GM08714 (cell line): ENCODE results near the gene IGSF1.

Source experiments
- H3K4me3 ChIP-seq: fragments of 200-500 bp; sonication (Bioruptor generic); 2 replicates; pipeline ENCODE4 v1.5.1; 2014; ENCODE audit warnings: mild to moderate bottlenecking, low read length, inconsistent platforms
- ZNF274 ChIP-seq: IDR thresholded peaks from 2 replicates; pipeline ENCODE4 v1.6.1; 2012; ENCODE audit warnings: mild to moderate bottlenecking, low read depth, low read length

Gene IGSF1, protein sequence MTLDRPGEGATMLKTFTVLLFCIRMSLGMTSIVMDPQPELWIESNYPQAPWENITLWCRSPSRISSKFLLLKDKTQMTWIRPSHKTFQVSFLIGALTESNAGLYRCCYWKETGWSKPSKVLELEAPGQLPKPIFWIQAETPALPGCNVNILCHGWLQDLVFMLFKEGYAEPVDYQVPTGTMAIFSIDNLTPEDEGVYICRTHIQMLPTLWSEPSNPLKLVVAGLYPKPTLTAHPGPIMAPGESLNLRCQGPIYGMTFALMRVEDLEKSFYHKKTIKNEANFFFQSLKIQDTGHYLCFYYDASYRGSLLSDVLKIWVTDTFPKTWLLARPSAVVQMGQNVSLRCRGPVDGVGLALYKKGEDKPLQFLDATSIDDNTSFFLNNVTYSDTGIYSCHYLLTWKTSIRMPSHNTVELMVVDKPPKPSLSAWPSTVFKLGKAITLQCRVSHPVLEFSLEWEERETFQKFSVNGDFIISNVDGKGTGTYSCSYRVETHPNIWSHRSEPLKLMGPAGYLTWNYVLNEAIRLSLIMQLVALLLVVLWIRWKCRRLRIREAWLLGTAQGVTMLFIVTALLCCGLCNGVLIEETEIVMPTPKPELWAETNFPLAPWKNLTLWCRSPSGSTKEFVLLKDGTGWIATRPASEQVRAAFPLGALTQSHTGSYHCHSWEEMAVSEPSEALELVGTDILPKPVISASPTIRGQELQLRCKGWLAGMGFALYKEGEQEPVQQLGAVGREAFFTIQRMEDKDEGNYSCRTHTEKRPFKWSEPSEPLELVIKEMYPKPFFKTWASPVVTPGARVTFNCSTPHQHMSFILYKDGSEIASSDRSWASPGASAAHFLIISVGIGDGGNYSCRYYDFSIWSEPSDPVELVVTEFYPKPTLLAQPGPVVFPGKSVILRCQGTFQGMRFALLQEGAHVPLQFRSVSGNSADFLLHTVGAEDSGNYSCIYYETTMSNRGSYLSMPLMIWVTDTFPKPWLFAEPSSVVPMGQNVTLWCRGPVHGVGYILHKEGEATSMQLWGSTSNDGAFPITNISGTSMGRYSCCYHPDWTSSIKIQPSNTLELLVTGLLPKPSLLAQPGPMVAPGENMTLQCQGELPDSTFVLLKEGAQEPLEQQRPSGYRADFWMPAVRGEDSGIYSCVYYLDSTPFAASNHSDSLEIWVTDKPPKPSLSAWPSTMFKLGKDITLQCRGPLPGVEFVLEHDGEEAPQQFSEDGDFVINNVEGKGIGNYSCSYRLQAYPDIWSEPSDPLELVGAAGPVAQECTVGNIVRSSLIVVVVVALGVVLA (N-terminal part only)

GRCh38 chrX:131288738-131289511 lies at the start of gene IGSF1:
TSS of gene IGSF1 (minus strand) at chrX:131289306. CDS start at chrX:131286674, 2,632 bp downstream.
- H3K4me3 ChIP-seq = no peak within 1 kb of the TSS
- TF ChIP-seq ZNF274 = no peak

DNA sequence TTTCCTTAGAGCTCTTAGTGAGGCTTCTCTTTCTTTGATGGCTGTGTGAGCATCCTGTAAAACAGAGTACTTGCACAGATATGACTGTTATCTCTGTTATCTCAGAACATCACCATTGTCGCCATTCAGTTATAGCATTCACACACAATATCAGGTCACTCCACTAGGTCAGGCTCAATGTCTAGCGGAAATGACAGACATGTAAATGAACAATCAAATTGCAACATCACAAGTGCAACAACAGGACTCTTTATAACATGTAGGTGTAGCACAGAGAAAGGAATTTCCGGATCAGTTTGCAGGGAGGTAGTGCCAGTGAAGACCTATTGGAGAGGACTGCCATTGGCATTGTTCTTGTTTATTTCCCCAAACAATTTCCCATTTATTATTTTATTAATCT lies 43.2 kb upstream of the IGSF1 start:
- H3K4me3 ChIP-seq = no peak overlapping the region
- TF ChIP-seq ZNF274 = no peak

DNA sequence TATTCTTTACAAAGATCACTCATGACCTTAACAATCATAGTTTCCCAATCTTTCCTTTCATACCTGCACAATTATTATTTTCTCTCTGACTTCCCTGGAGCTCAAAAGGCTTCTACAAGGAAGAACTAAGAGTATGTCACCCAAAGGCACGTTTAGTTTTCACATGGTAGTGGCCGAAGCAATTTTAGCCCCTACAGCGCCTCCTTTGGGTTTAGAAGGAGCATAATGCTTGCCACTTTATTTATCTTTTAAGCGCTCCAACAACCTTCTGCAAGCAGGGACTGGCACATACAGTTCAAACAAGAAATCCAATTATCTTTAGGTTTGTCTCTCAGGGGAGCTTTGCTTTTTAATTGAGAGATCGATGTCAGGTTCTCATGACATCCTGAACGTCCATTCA lies 42.0 kb upstream of the IGSF1 start:
- no peak for TF ChIP-seq ZNF274
- H3K4me3 ChIP-seq = no peak overlapping the region

- no peak for TF ChIP-seq ZNF274
- no peak overlapping the region for H3K4me3 ChIP-seq
These were observed 41.6 kb upstream of the IGSF1 start for GRCh38 chrX:131330735-131331134.

DNA sequence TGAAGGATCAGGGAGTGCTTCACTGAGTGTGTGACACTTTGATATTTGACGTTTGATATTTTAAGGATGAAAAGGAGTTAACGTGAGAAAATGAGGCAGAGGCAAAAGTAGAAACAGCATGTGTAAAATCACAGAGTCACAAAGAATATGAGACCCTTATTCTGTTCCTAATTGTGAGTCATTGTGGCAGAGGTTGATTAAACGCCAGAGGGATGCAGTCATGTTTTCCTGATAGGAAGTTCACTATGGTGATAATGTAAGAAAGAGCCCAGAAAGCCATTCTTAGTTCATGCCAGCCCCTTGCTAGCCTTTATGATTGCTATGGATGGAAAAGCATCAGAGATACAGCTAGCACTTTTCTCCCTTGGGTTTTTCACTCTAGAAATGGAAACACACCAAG lies 33.5 kb upstream of the IGSF1 start:
- H3K4me3 ChIP-seq = no peak overlapping the region
- TF ChIP-seq ZNF274 = no peak

DNA sequence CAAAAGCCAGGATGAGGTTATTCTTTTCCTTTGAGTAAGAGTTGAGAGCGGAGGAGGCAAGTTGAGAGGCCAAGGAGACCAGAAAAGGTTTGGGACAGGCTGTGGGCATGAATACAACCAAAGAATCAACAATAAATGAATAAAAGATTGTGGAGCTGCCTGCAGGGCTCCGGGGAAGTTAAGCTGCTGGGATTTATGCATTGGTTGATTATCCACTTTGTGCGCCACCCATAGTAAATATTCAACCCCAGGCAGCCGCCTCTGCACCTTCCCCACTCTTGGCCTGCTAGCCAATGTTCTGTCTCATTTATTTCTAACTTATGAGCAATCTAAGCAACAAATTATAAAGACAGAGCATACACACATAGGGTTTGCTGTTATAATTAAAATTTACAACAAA lies 28.2 kb upstream of the IGSF1 start:
- TF ChIP-seq ZNF274 = no peak
- H3K4me3 ChIP-seq = no peak overlapping the region

DNA sequence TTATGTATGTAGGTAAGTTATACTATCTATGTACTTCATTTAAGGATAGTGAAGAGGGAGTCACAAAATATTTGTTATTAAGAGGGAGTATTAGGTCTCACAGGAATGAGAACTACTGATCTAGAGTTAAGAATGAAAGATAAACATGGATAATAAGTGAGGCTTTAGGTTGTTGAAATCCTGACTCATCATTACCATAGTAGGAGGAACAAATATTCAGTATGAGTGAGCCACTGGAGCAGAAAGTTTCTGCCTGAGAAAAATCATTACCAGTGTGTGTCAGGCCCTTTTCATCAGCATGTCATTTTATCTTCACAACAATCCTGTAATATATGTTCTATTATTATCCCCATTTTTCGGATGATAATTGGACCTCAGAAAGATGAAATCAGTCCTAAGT lies 27.2 kb upstream of the IGSF1 start:
- no peak for TF ChIP-seq ZNF274
- no peak overlapping the region for H3K4me3 ChIP-seq

GRCh38 chrX:131308980-131309379 lies 19.9 kb upstream of the IGSF1 start:
- no peak overlapping the region for H3K4me3 ChIP-seq
- no peak for TF ChIP-seq ZNF274

DNA sequence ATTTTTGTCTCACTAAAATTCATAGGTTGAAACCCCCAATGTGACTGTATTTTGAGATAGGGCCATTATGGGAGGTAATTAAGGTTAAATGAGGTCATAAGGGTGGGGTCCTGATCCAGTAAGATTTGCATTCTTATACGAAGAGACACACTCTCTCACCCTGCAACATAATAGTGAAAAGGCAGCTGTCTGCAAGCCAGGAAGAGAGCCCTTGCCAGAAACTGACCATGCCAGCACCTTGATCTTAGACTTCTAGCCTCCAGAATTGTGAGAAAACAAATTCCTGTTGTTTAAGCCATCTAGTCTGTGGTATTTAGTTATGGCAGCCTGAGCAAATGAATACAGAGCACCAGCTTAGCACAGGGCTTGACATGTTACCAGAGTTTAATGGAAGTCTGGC lies 17.5 kb upstream of the IGSF1 start:
- TF ChIP-seq ZNF274 = no peak
- no peak overlapping the region for H3K4me3 ChIP-seq

- no peak overlapping the region for H3K4me3 ChIP-seq
- TF ChIP-seq ZNF274 = no peak
These were observed 16.8 kb upstream of the IGSF1 start for GRCh38 chrX:131305926-131306325.

GRCh38 chrX:131302701-131303100 lies 13.6 kb upstream of the IGSF1 start:
- TF ChIP-seq ZNF274 = no peak
- no peak overlapping the region for H3K4me3 ChIP-seq

DNA sequence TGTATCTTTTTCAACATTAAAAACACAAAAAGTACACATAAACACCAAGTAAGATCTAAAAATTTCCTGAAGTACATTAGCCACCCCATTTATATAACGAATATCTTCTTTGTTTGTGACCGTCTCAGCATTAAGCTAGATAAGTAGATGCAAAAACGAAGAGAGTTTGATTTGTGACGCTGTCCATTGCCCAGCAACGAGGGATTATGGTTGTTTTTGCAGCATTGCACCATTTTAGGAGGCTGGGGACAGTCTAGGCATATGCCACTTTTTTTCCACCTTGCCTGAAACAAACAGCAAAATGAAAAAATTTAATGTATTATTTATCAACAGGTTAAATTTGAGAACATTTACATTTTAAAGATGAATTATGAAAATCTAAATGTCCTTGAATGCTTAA lies 12.0 kb upstream of the IGSF1 start:
- no peak for TF ChIP-seq ZNF274

DNA sequence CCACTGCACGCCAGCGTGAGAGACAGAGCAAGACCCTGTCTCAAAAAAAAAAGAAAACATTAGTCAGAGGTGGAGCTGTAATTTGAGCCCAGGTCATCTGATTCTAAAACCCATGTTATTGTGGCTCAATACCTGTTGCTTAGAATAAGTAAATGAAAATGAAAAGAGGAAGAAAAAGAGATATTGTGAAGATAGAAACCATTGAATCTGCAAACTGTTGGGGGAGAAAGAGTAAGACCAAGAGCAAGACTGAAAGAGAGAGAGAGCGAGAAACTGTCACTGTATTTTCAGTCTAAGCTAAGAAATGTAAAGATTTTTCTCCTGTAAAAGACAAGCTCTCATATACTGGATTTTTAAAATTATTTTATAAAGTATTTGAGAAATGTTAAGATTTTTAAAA lies 9.7 kb upstream of the IGSF1 start:
- no peak for TF ChIP-seq ZNF274
- no peak overlapping the region for H3K4me3 ChIP-seq

More for the DNA sequence above, 12.0 kb upstream of the IGSF1 start:
- no peak overlapping the region for H3K4me3 ChIP-seq
